ENCODE measurements around the gene NUPR1. TPM values are rescaled to one million over a fixed set of nuclear protein-coding genes. Genes with fewer than 3 reads are reported as not detected.

NUPR1 gene
- polyA plus RNA-seq, 1 experiment: 108 TPM

- POLR2A ChIA-PET: interaction anchor here (0.6 to 0.8 kb wide), 2 partner anchors 13 to 33 kb away, joined by 3 to 4 read pairs; partner anchors contain the start of gene NUPR1
- no peaks in the 10 kb centered on the region; the same call in 1 of the 2 replicates for H3K9me3 ChIP-seq (ENCODE audit: control insufficient read depth, insufficient read depth, low read length)
- DNase-seq (ENCODE audit: low read depth, low spot score): no peak
- no peak for TF ChIP-seq CTCF (IDR thresholded peaks at IDR 0.05; ENCODE audit: low read depth, low read length)
- CTCF ChIA-PET: no interaction called here
- H3K27me3 ChIP-seq (ENCODE audit: control insufficient read depth, insufficient read depth, low read length): peaks cover 28% of the 10 kb centered on the region
- no peak overlapping the region for H3K4me3 ChIP-seq (ENCODE audit: low read depth, low read length)
- H3K27ac ChIP-seq (ENCODE audit: low read depth, low read length): no peak overlapping the region
Observed at GRCh38 chr16:28505489-28506137, 33.2 kb downstream of the NUPR1 start.

GRCh38 chr16:28504707-28505404 lies 33.9 kb downstream of the NUPR1 start:
- Histone ChIP-seq H3K27me3 (ENCODE audit: control insufficient read depth, insufficient read depth, low read length) (peaks cover 30% of the 10 kb centered on the region), H3K27ac (ENCODE audit: low read depth, low read length) (peak overlapping the region; percentile 11), H3K9me3 (ENCODE audit: control insufficient read depth, insufficient read depth, low read length) (no peaks in the 10 kb centered on the region; the same call in 1 of the 2 replicates), H3K4me3 (ENCODE audit: low read depth, low read length) (no peak overlapping the region)
- no peak for TF ChIP-seq CTCF (IDR thresholded peaks at IDR 0.05; ENCODE audit: low read depth, low read length)
- ChIA-PET POLR2A (interaction anchor here (0.8 kb wide), 1 partner anchor 34 kb away, joined by 4 read pairs; the partner anchor contains the start of gene NUPR1), CTCF (no interaction called here)
- DNase-seq (ENCODE audit: low read depth, low spot score): no peak

GRCh38 chr16:28503470-28504259 lies 35.1 kb downstream of the NUPR1 start:
- no peak for TF ChIP-seq CTCF (IDR thresholded peaks at IDR 0.05; ENCODE audit: low read depth, low read length)
- DNase-seq (ENCODE audit: low read depth, low spot score): no peak
- ChIA-PET POLR2A (interaction anchor here (0.8 kb wide), 1 partner anchor 11 kb away, joined by 4 read pairs; no protein-coding TSS in a partner anchor), CTCF (no interaction called here)
- no peak overlapping the region for H3K27ac ChIP-seq (ENCODE audit: low read depth, low read length)
- no peaks in the 10 kb centered on the region; the same call in 1 of the 2 replicates for H3K9me3 ChIP-seq (ENCODE audit: control insufficient read depth, insufficient read depth, low read length)
- no peak overlapping the region for H3K4me3 ChIP-seq (ENCODE audit: low read depth, low read length)
- peaks cover 34% of the 10 kb centered on the region for H3K27me3 ChIP-seq (ENCODE audit: control insufficient read depth, insufficient read depth, low read length)

- CTCF ChIA-PET: no interaction called here
- DNase-seq (ENCODE audit: low read depth, low spot score): no peak
- POLR2A ChIA-PET: no interaction called here
- Histone ChIP-seq H3K27me3 (ENCODE audit: control insufficient read depth, insufficient read depth, low read length) (peaks cover 39% of the 10 kb centered on the region), H3K27ac (ENCODE audit: low read depth, low read length) (no peak overlapping the region), H3K9me3 (ENCODE audit: control insufficient read depth, insufficient read depth, low read length) (no peaks in the 10 kb centered on the region; the same call in 1 of the 2 replicates), H3K4me3 (ENCODE audit: low read depth, low read length) (no peak overlapping the region)
- TF ChIP-seq CTCF (IDR thresholded peaks at IDR 0.05; ENCODE audit: low read depth, low read length): no peak
Observed at GRCh38 chr16:28502290-28502689, 36.5 kb downstream of the NUPR1 start.
